ENCODE measurements around the gene ZC3HAV1.

The ZC3HAV1 gene

GRCh38 chr7:139109188-139109982 lies at the start of gene ZC3HAV1:
ZC3HAV1 (minus strand) TSS chr7:139109720; CDS start chr7:139109331, 389 bp downstream.
- peak in 1 of 3 experiments; percentile 8 for TF ChIP-seq CTCF (IDR thresholded peaks at IDR 0.05; ENCODE audit: unreplicated experiment in 3 of 3)
- Mint-ChIP-seq H3K9me3 (no peaks in the 10 kb centered on the region), H3K27me3 (ENCODE audit: low read depth) (peaks cover 44% of the 10 kb centered on the region), H3K27ac (peak within 1 kb of the TSS; percentile 19 to 60 (median 52)), H3K36me3 (ENCODE audit: low read depth) (no peaks in the 10 kb centered on the region), H3K4me3 (peak within 1 kb of the TSS; percentile 89 to 95 (median 94)), H3K4me1 (peaks cover 14% of the 10 kb centered on the region)

GRCh38 chr7:139153832-139154231 lies 44.3 kb upstream of the ZC3HAV1 start:
- Mint-ChIP-seq H3K4me3 (no peak overlapping the region), H3K9me3 (peaks cover 3% of the 10 kb centered on the region), H3K4me1 (no peaks in the 10 kb centered on the region), H3K36me3 (ENCODE audit: low read depth) (peaks cover 17% of the 10 kb centered on the region), H3K27ac (no peak overlapping the region), H3K27me3 (ENCODE audit: low read depth) (no peaks in the 10 kb centered on the region)
- TF ChIP-seq CTCF (IDR thresholded peaks at IDR 0.05; ENCODE audit: unreplicated experiment in 3 of 3), result no peak

GRCh38 chr7:139152149-139152548 lies 42.6 kb upstream of the ZC3HAV1 start:
- H3K36me3 Mint-ChIP-seq (ENCODE audit: low read depth), result peaks cover 19% of the 10 kb centered on the region
- no peaks in the 10 kb centered on the region for H3K9me3 Mint-ChIP-seq
- no peak for TF ChIP-seq CTCF (IDR thresholded peaks at IDR 0.05; ENCODE audit: unreplicated experiment in 3 of 3)
- H3K27ac Mint-ChIP-seq, result no peak overlapping the region
- H3K4me3 Mint-ChIP-seq, result no peak overlapping the region
- no peaks in the 10 kb centered on the region for H3K27me3 Mint-ChIP-seq (ENCODE audit: low read depth)
- H3K4me1 Mint-ChIP-seq, result no peaks in the 10 kb centered on the region

- no peaks in the 10 kb centered on the region for H3K4me1 Mint-ChIP-seq
- H3K9me3 Mint-ChIP-seq, result no peaks in the 10 kb centered on the region
- no peak overlapping the region for H3K27ac Mint-ChIP-seq
- peaks cover 30% of the 10 kb centered on the region for H3K36me3 Mint-ChIP-seq (ENCODE audit: low read depth)
- H3K27me3 Mint-ChIP-seq (ENCODE audit: low read depth), result no peaks in the 10 kb centered on the region
- no peak overlapping the region for H3K4me3 Mint-ChIP-seq
- no peak for TF ChIP-seq CTCF (IDR thresholded peaks at IDR 0.05; ENCODE audit: unreplicated experiment in 3 of 3)
Measured at GRCh38 chr7:139139150-139139549, 29.6 kb upstream of the ZC3HAV1 start.

- peak overlapping the region; percentile 93 to 98 (median 94) for H3K4me3 Mint-ChIP-seq
- peaks cover 4% of the 10 kb centered on the region for H3K36me3 Mint-ChIP-seq (ENCODE audit: low read depth)
- no peaks in the 10 kb centered on the region for H3K9me3 Mint-ChIP-seq
- peaks cover 10% of the 10 kb centered on the region for H3K4me1 Mint-ChIP-seq
- TF ChIP-seq CTCF (IDR thresholded peaks at IDR 0.05; ENCODE audit: unreplicated experiment in 3 of 3), result no peak
- H3K27ac Mint-ChIP-seq, result peak overlapping the region; percentile 83 to 94 (median 92)
- H3K27me3 Mint-ChIP-seq (ENCODE audit: low read depth), result peaks cover 4% of the 10 kb centered on the region
Measured at GRCh38 chr7:139133335-139134139, 24.0 kb upstream of the ZC3HAV1 start.

Measured in nephron (organoid).